ENCODE data around the gene ZNF778. TPM values are rescaled to one million over a fixed set of nuclear protein-coding genes. Genes with fewer than 3 reads are reported as not detected.

The ZNF778 gene
- total RNA-seq, 2 experiments from 2014 or later: 8.3 to 9.2 TPM

DNA sequence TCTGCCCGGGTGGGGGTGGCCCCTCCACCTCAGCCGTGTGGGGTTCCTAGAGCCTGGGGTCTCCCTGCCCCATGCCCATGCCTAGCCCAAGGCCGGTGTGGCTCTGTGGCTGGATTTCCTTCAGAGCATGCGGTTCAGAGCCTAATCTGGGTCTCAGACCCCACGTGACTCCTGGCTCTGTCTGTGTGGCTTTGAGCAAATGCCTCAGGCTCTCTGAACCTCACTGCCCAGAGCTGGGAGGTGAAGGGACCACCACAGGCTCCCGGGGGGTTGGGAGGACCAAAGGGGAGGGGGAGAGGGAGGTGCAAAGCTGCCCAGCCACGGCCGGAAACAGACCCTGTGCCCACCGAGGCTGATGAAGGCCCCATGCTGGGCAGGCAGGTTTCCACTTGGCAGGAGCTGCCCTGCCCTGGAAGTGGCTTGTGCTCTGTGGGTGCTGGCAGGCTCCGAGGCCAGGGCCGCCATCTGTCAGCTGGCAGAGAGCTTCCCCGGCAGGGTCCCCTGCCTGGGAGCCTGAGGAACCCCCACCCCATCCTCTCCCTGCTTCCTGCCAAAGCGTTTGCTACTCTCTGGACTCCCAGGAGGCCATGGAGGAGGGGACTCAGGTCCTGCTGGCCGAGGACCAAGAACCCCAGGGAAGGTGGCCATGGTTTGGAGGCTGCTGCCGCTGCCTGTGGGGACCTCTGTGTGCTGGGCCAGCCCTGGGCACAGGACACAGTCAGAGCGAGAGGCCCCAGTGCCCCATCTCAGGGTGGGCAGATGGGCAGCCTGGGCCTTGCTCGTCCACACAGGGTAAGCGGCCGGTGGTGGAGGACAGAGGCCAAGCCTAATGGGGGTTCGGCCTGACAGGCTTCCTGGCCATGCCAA lies 42.0 kb upstream of the ZNF778 start:
- CTCF ChIA-PET: interaction anchor here (0.7 to 1.5 kb wide), 2 partner anchors 12 to 232 kb away, joined by 3 read pairs; no protein-coding TSS in a partner anchor

DNA sequence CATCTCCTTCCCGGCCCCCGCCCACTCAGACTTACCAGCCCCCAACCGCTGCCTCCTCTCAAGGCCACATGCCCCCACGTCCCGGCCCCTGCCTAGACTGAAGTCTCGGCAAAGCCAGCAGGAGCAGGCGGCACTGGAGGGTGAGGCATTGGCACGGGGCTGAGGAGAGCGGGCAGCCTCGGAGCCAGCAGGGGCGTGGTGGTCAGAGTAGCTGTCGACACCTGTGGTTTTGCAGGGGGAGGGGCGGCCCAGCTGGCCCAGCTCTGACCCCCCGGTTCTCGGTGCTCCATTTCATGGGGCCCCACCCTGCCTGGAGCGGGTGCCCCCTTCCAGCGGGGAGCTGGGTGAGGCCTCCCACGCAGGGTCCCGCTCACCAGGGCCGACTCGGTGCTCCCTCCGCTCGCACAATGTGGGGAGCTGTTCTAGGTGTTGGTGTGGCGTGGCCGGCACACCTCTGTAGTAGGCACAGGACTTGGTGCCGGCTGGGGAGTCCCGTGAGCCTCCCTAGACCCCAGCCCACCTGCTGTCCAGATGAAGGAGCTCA lies 41.3 kb upstream of the ZNF778 start:
- Mint-ChIP-seq H3K27me3 (no peaks in the 10 kb centered on the region), H3K27ac (no peak overlapping the region), H3K4me1 (no peaks in the 10 kb centered on the region), H3K9me3 (no peaks in the 10 kb centered on the region), H3K36me3 (ENCODE audit: low read depth) (no peaks in the 10 kb centered on the region), H3K4me3 (no peak overlapping the region)
- no peak for DNase-seq
- ChIA-PET POLR2A (no interaction called here), CTCF (interaction anchor here (1.1 kb wide), 1 partner anchor 40 kb away, joined by 5 read pairs; no protein-coding TSS in a partner anchor)

More for the DNA sequence above, 42.0 kb upstream of the ZNF778 start:
- Mint-ChIP-seq H3K4me3 (no peak overlapping the region), H3K27ac (no peak overlapping the region), H3K36me3 (ENCODE audit: low read depth) (no peaks in the 10 kb centered on the region), H3K27me3 (peaks cover 3% of the 10 kb centered on the region), H3K4me1 (peaks cover 5% of the 10 kb centered on the region), H3K9me3 (no peaks in the 10 kb centered on the region)
- DNase-seq: no peak
- POLR2A ChIA-PET: no interaction called here

DNA sequence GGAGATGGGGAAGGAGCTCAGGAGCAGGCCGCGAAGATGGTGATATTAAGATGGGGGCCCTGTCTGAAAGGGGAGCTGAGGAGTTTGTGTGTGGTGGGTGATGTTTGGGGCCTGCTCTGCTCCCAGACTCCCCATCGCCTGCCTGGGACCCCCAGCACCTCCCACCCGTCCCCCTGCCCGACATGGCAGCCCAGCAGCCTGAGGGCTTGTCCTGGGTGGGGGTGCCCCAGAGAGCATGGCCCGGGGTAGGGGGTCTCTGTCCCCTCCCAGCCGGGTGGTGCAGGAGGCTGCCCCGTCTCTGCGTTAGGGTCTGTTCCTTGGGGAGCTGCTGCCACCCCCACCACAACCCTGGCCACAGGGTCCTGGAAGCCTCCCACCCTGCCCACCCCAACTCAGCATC lies 40.8 kb upstream of the ZNF778 start:
- Mint-ChIP-seq H3K4me1 (no peaks in the 10 kb centered on the region), H3K4me3 (no peak overlapping the region), H3K27ac (no peak overlapping the region), H3K9me3 (no peaks in the 10 kb centered on the region), H3K27me3 (no peaks in the 10 kb centered on the region), H3K36me3 (ENCODE audit: low read depth) (no peaks in the 10 kb centered on the region)
- CTCF ChIA-PET: interaction anchor here (1.1 kb wide), 1 partner anchor 39 kb away, joined by 5 read pairs; no protein-coding TSS in a partner anchor
- POLR2A ChIA-PET: interaction anchor here (0.7 kb wide), 1 partner anchor 10 kb away, joined by 4 read pairs; no protein-coding TSS in a partner anchor
- no peak for DNase-seq

DNA sequence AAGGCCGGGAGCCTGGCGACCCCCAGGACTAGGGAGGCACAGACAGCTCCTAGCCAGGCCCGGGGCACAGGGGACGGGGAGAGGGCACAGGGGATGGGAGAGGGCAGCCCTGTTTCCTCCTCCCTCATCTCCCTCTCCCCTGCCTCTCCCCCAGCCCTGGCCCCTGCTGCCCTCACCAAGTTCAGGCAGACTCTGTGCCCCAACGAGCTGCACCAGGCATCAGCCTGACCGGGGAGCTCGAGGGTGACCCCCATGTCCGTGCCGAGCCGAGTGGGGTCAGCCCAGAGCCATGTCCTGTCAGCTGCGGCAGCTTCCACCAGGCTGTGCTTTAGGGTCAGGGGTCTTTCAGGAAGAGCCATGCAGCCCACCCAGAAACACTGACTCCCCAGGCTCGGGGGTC lies 40.0 kb upstream of the ZNF778 start:
- CTCF ChIA-PET: interaction anchor here (1.1 kb wide), 1 partner anchor 38 kb away, joined by 5 read pairs; no protein-coding TSS in a partner anchor
- POLR2A ChIA-PET: interaction anchor here (0.7 kb wide), 1 partner anchor 9 kb away, joined by 4 read pairs; no protein-coding TSS in a partner anchor
- no peak overlapping the region for H3K27ac Mint-ChIP-seq

DNA sequence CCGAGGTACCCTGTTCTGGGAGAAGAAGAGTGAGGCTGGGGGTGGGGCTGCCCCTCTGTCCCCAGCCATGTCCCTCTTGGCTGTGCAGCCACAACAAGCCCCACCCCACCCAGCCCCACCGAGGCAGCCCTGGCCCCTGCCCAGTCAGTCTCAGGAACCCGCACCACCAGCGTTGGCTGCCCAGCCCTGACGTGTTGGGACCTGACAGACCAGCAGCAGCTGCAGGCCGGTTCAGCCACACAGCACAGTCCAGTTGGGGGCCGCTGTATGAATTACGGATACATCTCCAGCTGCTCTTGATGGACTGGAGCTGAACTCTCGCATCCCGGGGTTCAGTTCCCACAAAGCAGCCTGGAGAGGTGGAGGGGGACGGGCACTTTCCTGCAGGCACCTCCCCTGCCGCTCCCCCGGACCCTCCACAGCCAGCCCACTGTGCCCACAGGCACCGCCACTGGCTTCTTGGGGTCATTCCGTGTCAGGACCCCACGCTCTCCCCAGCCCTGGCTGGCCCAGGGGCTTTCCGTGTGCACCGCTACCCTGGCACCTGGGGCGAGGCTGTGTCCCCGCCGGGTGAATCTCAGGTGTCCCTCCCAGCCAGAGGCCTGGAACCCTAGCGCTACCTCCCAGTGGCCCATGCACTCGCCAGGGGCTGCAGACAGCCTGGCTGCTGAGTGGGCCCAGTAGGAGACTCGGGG lies 38.9 kb upstream of the ZNF778 start:
- ChIA-PET POLR2A (no interaction called here), CTCF (no interaction called here)
- Mint-ChIP-seq H3K27ac (no peak overlapping the region), H3K4me3 (no peak overlapping the region), H3K4me1 (peaks cover 6% of the 10 kb centered on the region), H3K27me3 (no peaks in the 10 kb centered on the region), H3K9me3 (no peaks in the 10 kb centered on the region), H3K36me3 (ENCODE audit: low read depth) (no peaks in the 10 kb centered on the region)
- no peak for DNase-seq

More for the DNA sequence above, 40.0 kb upstream of the ZNF778 start:
- Mint-ChIP-seq H3K9me3 (no peaks in the 10 kb centered on the region), H3K27me3 (no peaks in the 10 kb centered on the region), H3K4me3 (no peak overlapping the region), H3K4me1 (peaks cover 4% of the 10 kb centered on the region), H3K36me3 (ENCODE audit: low read depth) (no peaks in the 10 kb centered on the region)
- DNase-seq: no peak

DNA sequence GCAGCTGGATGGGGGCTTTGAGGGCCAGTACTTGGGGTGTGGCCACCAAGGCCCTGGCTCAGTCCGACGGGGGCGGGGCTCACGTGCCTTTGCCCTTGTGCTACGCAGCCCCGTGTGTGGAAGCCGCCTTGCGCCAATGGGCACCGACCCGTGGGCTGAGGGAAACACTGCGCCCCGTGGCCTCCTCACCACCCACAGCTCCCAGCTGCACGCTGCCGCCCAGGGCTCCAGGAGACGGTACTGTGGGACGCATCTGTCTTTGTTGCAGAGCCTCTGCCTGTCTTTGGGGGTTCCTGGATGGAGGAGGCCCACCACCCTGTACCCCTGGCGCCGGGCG lies 38.4 kb upstream of the ZNF778 start:
- no peak for DNase-seq
- Mint-ChIP-seq H3K4me3 (no peak overlapping the region), H3K9me3 (no peaks in the 10 kb centered on the region), H3K36me3 (ENCODE audit: low read depth) (no peaks in the 10 kb centered on the region), H3K27ac (no peak overlapping the region), H3K27me3 (no peaks in the 10 kb centered on the region), H3K4me1 (peaks cover 6% of the 10 kb centered on the region)
- POLR2A ChIA-PET: no interaction called here
- CTCF ChIA-PET: no interaction called here

DNA sequence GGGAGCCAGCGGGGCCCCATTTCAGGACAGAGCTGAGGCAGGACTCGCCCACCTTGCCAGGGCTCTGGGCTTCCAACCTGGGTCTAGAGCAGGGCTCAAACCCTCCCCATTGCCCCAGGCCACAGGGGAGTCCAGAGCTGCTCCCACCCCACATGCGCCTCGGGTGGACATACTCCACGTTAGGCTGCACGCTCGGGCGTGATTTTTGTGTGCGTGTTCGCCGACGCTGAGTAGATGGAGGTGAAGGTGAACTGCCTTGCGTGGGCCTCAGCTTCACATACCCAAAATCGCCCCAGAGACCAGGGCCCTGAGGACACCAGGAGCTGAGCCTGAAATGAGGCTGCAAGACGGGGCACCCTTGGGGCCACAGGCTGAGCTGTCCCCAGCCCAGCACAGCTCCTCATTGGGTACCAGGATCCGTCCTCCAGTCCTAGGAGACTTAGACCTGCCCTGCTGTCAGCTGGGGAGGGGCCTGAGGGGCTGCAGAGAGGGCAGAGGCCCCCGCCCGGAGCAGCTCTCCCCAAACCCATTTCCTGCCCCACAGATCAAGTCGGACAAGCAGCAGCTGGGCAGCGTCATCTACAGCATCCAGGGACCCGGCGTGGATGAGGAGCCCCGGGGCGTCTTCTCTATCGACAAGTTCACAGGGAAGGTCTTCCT lies 37.7 kb upstream of the ZNF778 start:
- Mint-ChIP-seq H3K4me3 (no peak overlapping the region), H3K9me3 (no peaks in the 10 kb centered on the region), H3K36me3 (ENCODE audit: low read depth) (no peaks in the 10 kb centered on the region), H3K27me3 (no peaks in the 10 kb centered on the region), H3K4me1 (peaks cover 6% of the 10 kb centered on the region), H3K27ac (no peak overlapping the region)
- CTCF ChIA-PET: interaction anchor here (1.1 kb wide), 1 partner anchor 13 kb away, joined by 4 read pairs; no protein-coding TSS in a partner anchor
- DNase-seq: no peak
- POLR2A ChIA-PET: no interaction called here

DNA sequence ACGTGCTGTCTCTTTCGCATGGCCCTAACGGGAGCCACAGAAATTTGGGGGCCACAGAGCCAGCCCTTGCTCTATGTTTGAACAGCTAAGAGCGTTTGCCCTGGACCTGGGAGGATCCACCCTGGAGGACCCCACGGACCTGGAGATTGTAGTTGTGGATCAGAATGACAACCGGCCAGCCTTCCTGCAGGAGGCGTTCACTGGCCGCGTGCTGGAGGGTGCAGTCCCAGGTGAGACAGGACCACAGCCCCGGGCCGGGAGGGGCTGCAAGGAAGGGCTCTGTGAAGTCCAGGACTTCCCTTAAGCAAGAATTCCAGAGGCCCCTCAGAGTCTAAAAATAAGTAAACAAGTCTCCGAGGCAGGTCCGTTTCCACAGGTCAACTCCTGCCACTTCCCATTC lies 34.0 kb upstream of the ZNF778 start:
- Mint-ChIP-seq H3K4me3 (no peak overlapping the region), H3K4me1 (peaks cover 6% of the 10 kb centered on the region), H3K9me3 (no peaks in the 10 kb centered on the region), H3K27me3 (no peaks in the 10 kb centered on the region), H3K36me3 (ENCODE audit: low read depth) (no peaks in the 10 kb centered on the region), H3K27ac (no peak overlapping the region)
- CTCF ChIA-PET: no interaction called here
- POLR2A ChIA-PET: interaction anchor here (0.5 kb wide), 1 partner anchor 494 kb away, joined by 10 read pairs; no protein-coding TSS in a partner anchor
- DNase-seq: no peak

DNA sequence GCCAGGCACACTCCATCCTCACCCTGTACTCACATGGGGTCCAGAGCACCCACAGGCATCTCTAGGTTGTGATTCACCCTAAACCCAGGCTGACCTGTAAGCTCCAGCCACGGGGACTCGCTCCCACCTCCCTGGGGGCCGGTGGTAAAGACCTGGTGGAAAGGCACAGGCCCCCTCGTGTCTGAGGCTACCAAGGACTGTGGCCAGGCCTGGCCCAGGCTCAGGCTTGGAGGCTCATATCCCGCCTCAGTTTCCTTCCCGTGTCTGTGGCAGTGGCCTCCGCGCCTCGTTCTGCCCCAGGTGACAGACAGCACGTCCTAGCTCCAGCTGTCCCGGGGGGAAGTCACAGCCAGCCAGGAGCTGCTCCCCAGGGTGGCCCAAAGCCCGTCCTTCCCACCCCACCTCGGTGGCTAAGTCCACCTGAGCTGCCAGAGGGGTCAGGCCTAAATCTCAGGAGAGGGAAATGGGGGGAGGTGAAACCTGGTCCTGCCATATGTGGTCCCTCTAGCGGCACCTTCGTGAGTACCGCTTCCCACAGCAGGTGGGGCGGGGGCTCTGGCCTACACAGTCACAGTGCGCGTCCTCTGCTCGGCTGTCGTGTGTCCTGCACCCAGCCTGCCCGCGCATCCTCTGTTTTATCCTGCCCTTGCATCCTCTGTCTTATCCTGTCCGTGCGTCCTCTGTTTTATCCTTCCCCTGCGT lies 33.4 kb upstream of the ZNF778 start:
- no peak overlapping the region for H3K4me3 Mint-ChIP-seq
- ChIA-PET POLR2A (no interaction called here), CTCF (no interaction called here)
- H3K36me3 Mint-ChIP-seq (ENCODE audit: low read depth): no peaks in the 10 kb centered on the region
- H3K4me1 Mint-ChIP-seq: peaks cover 6% of the 10 kb centered on the region
- no peaks in the 10 kb centered on the region for H3K27me3 Mint-ChIP-seq
- DNase-seq: no peak
- no peak overlapping the region for H3K27ac Mint-ChIP-seq
- H3K9me3 Mint-ChIP-seq: no peaks in the 10 kb centered on the region

DNA sequence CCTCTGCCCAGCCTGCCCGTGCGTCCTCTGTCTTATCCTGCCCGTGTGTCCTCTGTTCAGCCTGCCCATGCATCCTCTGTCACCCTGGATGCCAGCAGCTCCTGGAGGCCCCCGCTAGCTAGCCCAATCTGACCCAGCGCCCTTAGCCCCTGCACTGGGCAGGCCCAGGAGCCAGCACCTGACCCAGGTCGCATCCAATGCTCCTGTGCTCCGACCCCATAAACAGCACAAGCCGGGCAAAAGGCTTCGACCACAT lies 32.9 kb upstream of the ZNF778 start:
- ChIA-PET POLR2A (no interaction called here), CTCF (no interaction called here)
- peaks cover 6% of the 10 kb centered on the region for H3K4me1 Mint-ChIP-seq
- no peaks in the 10 kb centered on the region for H3K27me3 Mint-ChIP-seq
- no peaks in the 10 kb centered on the region for H3K9me3 Mint-ChIP-seq
- no peak overlapping the region for H3K4me3 Mint-ChIP-seq
- DNase-seq: no peak
- H3K36me3 Mint-ChIP-seq (ENCODE audit: low read depth): no peaks in the 10 kb centered on the region
- no peak overlapping the region for H3K27ac Mint-ChIP-seq

DNA sequence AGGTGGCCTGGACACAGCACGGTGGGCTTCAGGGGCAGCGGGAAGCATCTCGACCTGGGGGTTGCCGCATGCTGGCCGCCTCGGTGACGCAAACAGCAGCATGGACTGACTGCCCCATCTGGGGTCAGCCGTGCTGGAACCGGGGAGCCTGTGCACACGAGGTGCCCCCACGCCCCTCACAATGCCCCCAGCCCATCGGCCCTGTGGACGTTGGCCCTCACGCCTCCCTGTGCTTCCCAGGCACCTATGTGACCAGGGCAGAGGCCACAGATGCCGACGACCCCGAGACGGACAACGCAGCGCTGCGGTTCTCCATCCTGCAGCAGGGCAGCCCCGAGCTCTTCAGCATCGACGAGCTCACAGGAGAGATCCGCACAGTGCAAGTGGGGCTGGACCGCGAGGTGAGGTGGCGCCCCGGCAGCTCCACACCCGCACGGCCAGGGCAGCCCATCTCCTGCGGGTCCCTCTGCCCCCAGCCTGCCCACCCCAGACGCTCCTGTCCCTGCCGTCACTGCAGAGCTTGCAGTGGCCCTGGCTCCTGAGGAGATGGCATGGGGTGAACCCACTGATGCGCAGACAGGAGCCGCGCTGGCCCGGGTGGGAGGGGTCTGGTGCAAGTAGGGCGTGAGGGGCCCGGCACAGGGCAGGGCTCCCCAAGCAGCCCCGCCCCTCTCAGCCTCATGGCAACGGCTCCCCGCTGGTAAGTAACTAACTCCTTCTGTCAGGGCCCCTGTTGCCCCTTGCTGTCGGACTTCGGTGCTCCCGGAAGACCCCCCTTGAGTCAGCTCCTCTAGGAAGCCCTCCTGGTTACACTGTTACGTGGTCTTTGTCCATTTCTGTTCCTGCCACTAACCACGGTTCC lies 32.3 kb upstream of the ZNF778 start:
- H3K36me3 Mint-ChIP-seq (ENCODE audit: low read depth): no peaks in the 10 kb centered on the region
- no peak overlapping the region for H3K4me3 Mint-ChIP-seq
- DNase-seq: peak; percentile 54
- no peak overlapping the region for H3K27ac Mint-ChIP-seq
- CTCF ChIA-PET: no interaction called here
- POLR2A ChIA-PET: no interaction called here
- H3K9me3 Mint-ChIP-seq: no peaks in the 10 kb centered on the region
- H3K4me1 Mint-ChIP-seq: peaks cover 6% of the 10 kb centered on the region
- H3K27me3 Mint-ChIP-seq: no peaks in the 10 kb centered on the region

Data from activated CD4-positive, alpha-beta T cell treated with anti-CD3 and anti-CD28 coated beads, Interleukin-2, amount 10 ng/mL, durations not matched to agents 7 days and 5 days (primary cell).